NCI-H446 (cell line): ENCODE data around the gene LRRTM3.

ENCODE experiments used
- DNase-seq, 2 experiments: peaks; one replicate each; lab custom pipeline; 2025; lab: John Stamatoyannopoulos, UW

The LRRTM3 gene

DNA sequence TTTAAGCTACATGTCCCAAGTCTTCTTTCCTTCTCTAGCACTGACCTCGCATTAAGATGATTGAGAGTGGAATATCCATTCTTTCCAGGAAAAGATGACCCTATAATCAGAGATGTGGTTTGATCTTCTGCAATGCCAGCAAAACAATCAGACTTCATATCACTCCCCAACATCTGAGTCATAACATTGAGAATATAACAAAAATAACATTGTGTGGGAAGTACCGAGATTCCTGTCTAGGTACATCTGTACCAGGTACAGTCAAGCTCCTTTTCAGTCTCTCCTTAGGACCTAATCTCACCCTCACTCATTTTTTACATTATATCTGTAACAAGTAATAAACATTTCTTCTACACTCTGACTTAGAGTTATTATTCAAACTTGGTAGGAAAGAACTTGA, 201.6 kb downstream of the LRRTM3 start:
- DNase-seq: no peak

DNA sequence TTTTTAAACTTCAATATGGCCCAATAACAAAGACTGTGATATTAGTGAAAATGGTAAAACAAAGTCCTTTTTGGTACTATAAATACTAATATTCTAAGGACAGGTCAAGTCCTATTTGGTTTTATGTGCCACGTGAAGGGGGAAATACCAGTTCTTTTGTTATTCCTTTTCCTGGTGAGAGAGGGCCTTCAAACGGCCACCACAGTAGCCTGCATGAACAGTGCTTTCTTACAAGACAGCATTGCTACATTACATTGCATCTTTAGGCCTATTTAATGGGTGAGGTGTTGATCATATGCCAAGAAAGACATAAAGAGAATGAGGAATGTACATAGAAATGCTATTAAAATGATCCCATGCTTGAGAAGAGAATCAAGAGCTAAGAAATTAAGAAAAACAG, 214.8 kb downstream of the LRRTM3 start:
- no peak for DNase-seq

DNA sequence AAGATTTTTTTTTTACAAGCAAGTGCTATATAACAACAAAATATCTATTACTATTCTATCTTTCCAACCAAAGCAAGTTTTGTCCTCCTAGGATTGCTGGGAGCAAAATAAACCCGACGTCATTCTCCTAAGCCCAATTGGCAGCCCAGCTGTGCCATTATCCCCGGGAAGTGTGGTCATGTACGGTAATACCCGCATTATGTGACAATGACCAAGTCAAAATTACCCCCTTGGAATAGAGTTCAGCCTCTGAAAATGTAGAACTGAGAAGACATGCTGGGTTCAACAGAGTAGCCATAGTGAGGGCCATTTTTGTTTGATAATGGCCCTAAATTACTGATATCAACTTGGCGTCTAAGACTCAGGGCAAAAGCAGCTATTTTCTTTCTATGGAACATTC, 215.5 kb downstream of the LRRTM3 start:
- no peak for DNase-seq

DNA sequence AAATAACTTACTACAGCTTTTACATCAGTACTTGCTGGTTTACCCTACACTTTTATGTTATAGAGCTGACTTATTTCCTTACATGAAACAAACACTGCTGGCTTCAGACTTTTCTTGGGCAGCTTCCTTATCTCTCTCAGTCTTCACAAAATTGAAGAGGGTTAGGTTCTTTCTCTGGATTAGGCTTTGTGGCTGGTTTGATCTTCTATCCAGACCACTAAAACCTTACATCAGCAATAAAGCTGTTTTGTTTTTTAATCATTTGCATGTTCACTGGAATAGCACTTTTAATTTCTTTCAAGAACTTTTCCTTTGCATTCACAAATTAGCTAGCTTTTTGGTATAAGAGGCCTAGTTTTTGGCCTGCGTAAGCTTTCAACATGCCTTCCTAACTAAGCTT, 218.7 kb downstream of the LRRTM3 start:
- no peak for DNase-seq
